SK-N-SH (cell line): ENCODE data around the gene INTS11. TPM values are rescaled to one million over a fixed set of nuclear protein-coding genes. Genes with fewer than 3 reads are reported as not detected.

Source experiments
- CTCF ChIA-PET: fragments of 300-600, 350-600 bp; formaldehyde crosslinking; extraction: SDS; loops from one replicate; lab custom pipeline; 2021; lab: Yijun Ruan, JAX
- POLR2A ChIA-PET: fragments of 350-600 bp; sonication (Branson Sonifier 250); formaldehyde crosslinking; extraction: SDS; loops from one replicate; lab custom pipeline; 2020; ENCODE audit warnings: antibody characterized with exemption, inconsistent platforms; lab: Yijun Ruan, JAX
- DNase-seq: peaks from one replicate; pipeline ENCODE4 v3.0.0; 2012
- H2AFZ ChIP-seq: fragments of 200-600 bp; sonication (generic); 2 replicates; pipeline ENCODE4 v1.8.1; 2016; ENCODE audit warnings: antibody characterized with exemption, mild to moderate bottlenecking, low read depth
- H3F3A ChIP-seq: fragments of 200-600 bp; sonication (generic); replicated peaks from 2 replicates; pipeline ENCODE3; 2016; ENCODE audit warnings: antibody characterized with exemption, mild to moderate bottlenecking; ENCODE audit not compliant: insufficient read depth
- H3K27ac ChIP-seq, 2 experiments: fragments of 200-500 bp in 1 of 2; fragments of 200-600 bp in 1 of 2; sonication (Bioruptor generic) in 1 of 2; sonication (generic), shearing (Covaris generic) in 1 of 2; 2 replicates each; pipeline versions ENCODE4 v1.5.1 to v1.6.1; 2014 to 2016; ENCODE audit warnings: low read depth in 2 of 2, inconsistent platforms in 1 of 2, low read length in 1 of 2, mild to moderate bottlenecking in 1 of 2, mixed read lengths in 1 of 2
- H3K27me3 ChIP-seq: fragments of 200-600 bp; sonication (generic), shearing (Covaris generic); 2 replicates; pipeline ENCODE4 v1.6.1; 2016; ENCODE audit warnings: mixed run types; ENCODE audit not compliant: insufficient read depth
- H3K36me3 ChIP-seq, 2 experiments: fragments of 200-500 bp in 1 of 2; fragments of 200-600 bp in 1 of 2; sonication (Bioruptor generic) in 1 of 2; sonication (generic) in 1 of 2; replicated peaks in 1 of 2; 2 replicates each; pipeline versions ENCODE3 to v1.5.1; 2014 to 2016; ENCODE audit warnings: low read length in 1 of 2, mild to moderate bottlenecking in 1 of 2; ENCODE audit not compliant: insufficient read depth in 2 of 2, control insufficient read depth in 1 of 2
- H3K4me1 ChIP-seq, 2 experiments: fragments of 200-500 bp in 1 of 2; fragments of 200-600 bp in 1 of 2; sonication (Bioruptor generic) in 1 of 2; sonication (generic), shearing (Covaris generic) in 1 of 2; 2 replicates each; pipeline versions ENCODE4 v1.5.1 to v1.6.1; 2014 to 2016; ENCODE audit warnings: low read depth in 1 of 2, low read length in 1 of 2, mixed run types in 1 of 2; ENCODE audit not compliant: insufficient read depth in 2 of 2, control insufficient read depth in 1 of 2
- H3K4me2 ChIP-seq: fragments of 200-600 bp; sonication (generic), shearing (Covaris generic); 2 replicates; pipeline ENCODE4 v1.6.1; 2017; ENCODE audit warnings: mixed run types
- H3K4me3 ChIP-seq, 2 experiments: fragments of 200-500 bp in 1 of 2; fragments of 200-600 bp in 1 of 2; sonication (Bioruptor generic) in 1 of 2; sonication (generic), shearing (Covaris generic) in 1 of 2; 2 replicates each; pipeline versions ENCODE4 v1.5.1 to v1.8.1; 2014 to 2016; ENCODE audit warnings: low read depth in 2 of 2, inconsistent platforms in 1 of 2, low read length in 1 of 2, mild to moderate bottlenecking in 1 of 2, mixed read lengths in 1 of 2, moderate library complexity in 1 of 2
- H3K79me2 ChIP-seq: fragments of 200-600 bp; sonication (generic); 2 replicates; pipeline ENCODE4 v1.8.1; 2017; ENCODE audit warnings: mild to moderate bottlenecking; ENCODE audit not compliant: insufficient read depth
- H3K9ac ChIP-seq: fragments of 200-600 bp; sonication (generic); 2 replicates; pipeline ENCODE4 v1.6.1; 2017; ENCODE audit warnings: mixed run types
- H3K9me2 ChIP-seq: fragments of 200-600 bp; sonication (generic); 2 replicates; pipeline ENCODE4 v1.6.1; 2017; ENCODE audit warnings: mixed run types
- H3K9me3 ChIP-seq: fragments of 200-600 bp; sonication (generic); 2 replicates; pipeline ENCODE4 v1.6.1; 2017; ENCODE audit warnings: mixed run types, mild to moderate bottlenecking, moderate library complexity
- H4K20me1 ChIP-seq: fragments of 200-600 bp; sonication (generic); 2 replicates; pipeline ENCODE4 v1.6.1; 2017; ENCODE audit warnings: mild to moderate bottlenecking, mixed run types; ENCODE audit not compliant: insufficient read depth
- EP300 ChIP-seq, 2 experiments: IDR thresholded peaks; 2 replicates each; pipeline versions ENCODE4 v1.4.0 to v1.6.1; 2012; ENCODE audit warnings: borderline replicate concordance in 1 of 2, low read depth in 1 of 2, low read length in 1 of 2
- FOSL2 ChIP-seq: IDR thresholded peaks from 2 replicates; pipeline ENCODE4 v1.4.0; 2012; ENCODE audit warnings: low read depth, mild to moderate bottlenecking, moderate library complexity, borderline replicate concordance
- GABPA ChIP-seq: IDR thresholded peaks from 2 replicates; pipeline ENCODE4 v1.4.0; 2012; ENCODE audit warnings: low read depth, mild to moderate bottlenecking
- IRF3 ChIP-seq: fragments of 150-350 bp; IDR thresholded peaks from 2 replicates; pipeline ENCODE4 v1.6.1; 2016; ENCODE audit warnings: mild to moderate bottlenecking, low read depth, low read length
- MEF2A ChIP-seq: IDR thresholded peaks from 2 replicates; pipeline ENCODE4 v1.4.0; 2012; ENCODE audit warnings: low read depth, borderline replicate concordance
- MXI1 ChIP-seq: IDR thresholded peaks from 2 replicates; pipeline ENCODE4 v1.6.1; 2012; ENCODE audit warnings: mild to moderate bottlenecking, low read depth, low read length, improper control_type of control experiment
- POLR2AphosphoS5 ChIP-seq: IDR thresholded peaks from 2 replicates; pipeline ENCODE4 v1.6.1; 2012; ENCODE audit warnings: low read depth, low read length
- RAD21 ChIP-seq: IDR thresholded peaks from 2 replicates; pipeline ENCODE4 v1.6.1; 2012; ENCODE audit warnings: mild to moderate bottlenecking, low read length
- RXRA ChIP-seq: IDR thresholded peaks from 2 replicates; pipeline ENCODE4 v1.4.0; 2012; ENCODE audit warnings: low read depth, mild to moderate bottlenecking, borderline replicate concordance
- SIN3A ChIP-seq: IDR thresholded peaks from 2 replicates; pipeline ENCODE4 v1.6.1; 2012; ENCODE audit warnings: low read depth, mild to moderate bottlenecking, low read length, moderate library complexity, borderline replicate concordance
- TAF1 ChIP-seq: IDR thresholded peaks from 2 replicates; pipeline ENCODE4 v1.6.1; 2012; ENCODE audit warnings: low read depth, mild to moderate bottlenecking, low read length, moderate library complexity, borderline replicate concordance
- TCF12 ChIP-seq: IDR thresholded peaks from 2 replicates; pipeline ENCODE4 v1.4.0; 2012
- USF1 ChIP-seq: IDR thresholded peaks from 2 replicates; pipeline ENCODE4 v1.4.0; 2012; ENCODE audit warnings: low read depth, borderline replicate concordance
- YY1 ChIP-seq: IDR thresholded peaks from 2 replicates; pipeline ENCODE4 v1.4.0; 2012; ENCODE audit warnings: low read depth, mild to moderate bottlenecking
- ZBTB33 ChIP-seq: IDR thresholded peaks from 2 replicates; pipeline ENCODE4 v1.4.0; 2012; ENCODE audit warnings: low read depth, borderline replicate concordance
- WGBS: methylation state at CpG from one replicate; pipeline ENCODE4 v1.1.6; 2017; ENCODE audit warnings: low lambda C conversion rate; 5-methylcytosine and 5-hydroxymethylcytosine counted together
- polyA plus RNA-seq, 3 experiments: library from polyadenylated mRNA; depleted of rRNA; stranded (reverse); fragments of >200 nt; gene quantifications; 2 replicates each; pipeline ENCODE4 v1.2.3, GENCODE V29; 2012

INTS11 gene
- polyA plus RNA-seq, 1 of the 3 experiments (the other 2 are of a cell fraction), result 137 TPM

DNA sequence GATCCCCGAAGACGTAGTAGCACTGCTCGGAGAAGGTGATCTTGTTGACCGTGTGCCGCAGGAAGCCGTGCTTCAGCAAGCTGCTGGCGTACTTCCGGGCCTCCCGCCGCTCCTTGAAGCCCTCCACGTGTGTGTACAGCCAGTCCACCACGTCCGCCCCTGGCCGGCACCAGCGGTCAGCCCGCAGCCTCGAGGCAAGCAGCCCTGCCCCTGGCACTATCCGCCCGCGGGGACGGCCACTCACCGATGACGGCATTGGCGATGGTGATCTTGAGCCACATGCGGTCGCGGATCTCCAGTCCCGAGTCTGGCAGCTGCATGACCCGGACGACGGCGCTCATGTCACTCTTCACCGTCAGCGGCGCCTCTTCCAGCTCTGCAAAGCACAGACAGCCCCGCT, 13.8 kb upstream of the INTS11 start:
- H3F3A ChIP-seq, result no peaks in the 10 kb centered on the region
- H3K4me1 ChIP-seq, result no peaks in the 10 kb centered on the region
- H3K9me3 ChIP-seq, result no peaks in the 10 kb centered on the region
- no peak overlapping the region for H2AFZ ChIP-seq
- H4K20me1 ChIP-seq, result peaks cover 5% of the 10 kb centered on the region; the same call in 1 of the 2 replicates
- H3K4me2 ChIP-seq, result no peak overlapping the region
- no peak for DNase-seq
- H3K4me3 ChIP-seq, result no peak overlapping the region
- CTCF ChIA-PET, result interaction anchor here (1.4 to 1.8 kb wide), 2 partner anchors 10 to 33 kb away, joined by 4 to 5 read pairs; partner anchors contain the start of gene DVL1
- H3K27me3 ChIP-seq, result no peaks in the 10 kb centered on the region
- no peak overlapping the region for H3K9ac ChIP-seq
- no peaks in the 10 kb centered on the region for H3K9me2 ChIP-seq
- no peak for TF ChIP-seq TAF1
- TF ChIP-seq GABPA, result no peak
- TF ChIP-seq, all 33 proteins: peak for 0
- POLR2A ChIA-PET, result no interaction called here
- 90% methylated on average over 2 of the region's 36 CpGs for WGBS
- Histone ChIP-seq H3K36me3 (peaks cover 0 to 20% of the 10 kb centered on the region in 2 experiments), H3K79me2 (no peaks in the 10 kb centered on the region; the same call in 1 of the 2 replicates), H3K27ac (no peak overlapping the region)

DNA sequence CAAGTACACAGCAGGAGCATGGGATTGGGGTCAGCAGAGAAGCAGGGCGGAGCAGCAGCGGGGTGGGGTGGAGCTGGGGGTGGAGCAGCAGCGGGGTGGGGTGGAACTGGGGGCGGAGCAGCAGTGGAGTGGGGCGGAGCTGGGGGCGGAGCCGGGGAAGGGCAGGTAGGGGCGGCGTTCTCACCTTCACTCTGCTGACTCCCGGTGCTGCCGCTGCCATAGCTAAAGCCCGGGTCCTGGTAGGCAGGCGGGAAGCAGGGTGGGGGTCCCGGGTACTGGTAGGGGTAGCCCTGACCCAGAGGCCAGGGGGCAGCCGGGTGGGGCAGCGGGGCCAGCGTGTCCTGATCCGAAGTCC, 13.3 kb upstream of the INTS11 start:
- H3K9me2 ChIP-seq, result no peaks in the 10 kb centered on the region
- TF ChIP-seq MXI1 (no peak), RXRA (no peak), IRF3 (no peak)
- CTCF ChIA-PET, result interaction anchor here (1.4 kb wide), 1 partner anchor 34 kb away, joined by 4 read pairs; no protein-coding TSS in a partner anchor
- WGBS, result 90% methylated on average over 7 of the region's 18 CpGs
- H3K4me2 ChIP-seq, result no peak overlapping the region
- POLR2A ChIA-PET, result no interaction called here
- no peaks in the 10 kb centered on the region for H3K4me1 ChIP-seq
- no peaks in the 10 kb centered on the region for H3K9me3 ChIP-seq
- H3K27me3 ChIP-seq, result no peaks in the 10 kb centered on the region
- no peaks in the 10 kb centered on the region for H3F3A ChIP-seq
- H2AFZ ChIP-seq, result no peak overlapping the region
- no peak overlapping the region for H3K4me3 ChIP-seq
- H3K79me2 ChIP-seq, result no peaks in the 10 kb centered on the region
- no peak overlapping the region for H3K9ac ChIP-seq
- H4K20me1 ChIP-seq, result peaks cover 5% of the 10 kb centered on the region; the same call in 1 of the 2 replicates
- peak; percentile 91 for DNase-seq
- no peak overlapping the region for H3K27ac ChIP-seq
- peaks cover 0 to 20% of the 10 kb centered on the region in 2 experiments for H3K36me3 ChIP-seq

DNA sequence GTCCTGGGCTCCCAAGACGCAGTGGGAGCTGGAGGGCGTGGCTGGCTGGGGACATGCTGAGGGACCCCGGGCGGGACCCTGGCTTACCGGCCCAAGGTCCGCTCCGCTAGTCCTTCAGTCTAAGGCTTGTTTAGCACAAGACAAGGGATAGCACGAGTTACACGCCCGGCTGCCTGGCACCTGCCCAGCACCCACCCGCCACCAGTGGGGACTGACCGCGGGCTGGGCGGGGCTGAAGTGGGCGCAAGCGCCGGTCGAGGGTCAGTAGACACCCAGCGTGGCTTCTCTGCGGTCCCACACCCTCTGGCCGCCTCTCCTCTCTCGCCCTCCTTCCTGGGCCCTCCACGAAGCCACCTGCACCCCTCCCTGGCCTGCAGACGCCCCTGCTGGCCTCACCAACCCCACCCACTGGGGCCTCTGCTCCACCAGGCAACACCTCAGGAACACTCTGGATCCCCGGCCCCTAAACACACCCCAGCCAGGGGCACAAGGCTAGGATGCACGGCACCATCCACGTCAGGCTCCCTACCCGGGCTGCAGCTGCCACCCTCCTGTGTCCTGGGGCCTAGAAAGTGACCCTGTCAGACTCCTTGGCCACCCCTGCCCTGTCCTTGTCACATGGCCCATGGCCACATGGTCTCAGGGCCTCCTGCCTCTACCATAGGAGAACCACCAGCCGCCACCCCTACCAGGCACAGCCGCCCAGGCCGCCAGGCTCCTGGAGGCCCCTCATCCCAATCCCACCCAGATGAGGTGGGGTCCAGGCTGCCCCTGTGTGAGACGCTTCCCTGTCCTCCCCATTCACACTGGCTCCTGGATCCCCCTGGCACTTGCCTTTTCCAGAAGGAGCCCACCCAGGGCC, 12.7 kb upstream of the INTS11 start:
- Histone ChIP-seq H3K9ac (no peak overlapping the region), H3K36me3 (peaks cover 0 to 20% of the 10 kb centered on the region in 2 experiments), H3K79me2 (no peaks in the 10 kb centered on the region), H3K4me3 (no peak overlapping the region), H4K20me1 (peaks cover 5% of the 10 kb centered on the region; the same call in 1 of the 2 replicates), H3F3A (no peaks in the 10 kb centered on the region), H2AFZ (no peak overlapping the region), H3K27ac (no peak overlapping the region), H3K4me1 (no peaks in the 10 kb centered on the region; a peak in 1 of 4 replicates), H3K27me3 (no peaks in the 10 kb centered on the region), H3K4me2 (no peak overlapping the region), H3K9me3 (no peaks in the 10 kb centered on the region), H3K9me2 (no peaks in the 10 kb centered on the region)
- ChIA-PET CTCF (interaction anchor here (1.9 to 3.6 kb wide), 2 partner anchors 7 to 11 kb away, joined by 8 to 16 read pairs; no protein-coding TSS in a partner anchor), POLR2A (no interaction called here)
- DNase-seq, result no peak
- WGBS, result 97% methylated on average over 14 of the region's 32 CpGs
- TF ChIP-seq EP300 (IDR thresholded peaks at IDR 0.05; ENCODE audit: borderline replicate concordance in 1 of 2, low read depth in 1 of 2, low read length in 1 of 2) (no peak), POLR2AphosphoS5 (no peak), ZBTB33 (no peak), YY1 (no peak), TCF12 (no peak), RXRA (no peak), USF1 (no peak), SIN3A (no peak), FOSL2 (no peak), IRF3 (no peak), MEF2A (no peak), RAD21 (no peak)
